CD4-positive, alpha-beta T cell treated with Interferon alpha-2 for 1 hour (primary cell): ENCODE results near the gene GUCA1A.
"Not testable (repeated sequence)": the region's sequence is repeated elsewhere in the genome, so short reads cannot be mapped to it uniquely, and the experiment has no call there.

ENCODE experiments used
- DNase-seq, 2 donors: peaks; one replicate each; pipeline ENCODE4 v3.0.0-alpha.2; 2020 to 2022

GUCA1A gene

GRCh38 chr6:42148058-42148457 is 25.1 kb upstream of the GUCA1A start:
- DNase-seq, result no peak

DNA sequence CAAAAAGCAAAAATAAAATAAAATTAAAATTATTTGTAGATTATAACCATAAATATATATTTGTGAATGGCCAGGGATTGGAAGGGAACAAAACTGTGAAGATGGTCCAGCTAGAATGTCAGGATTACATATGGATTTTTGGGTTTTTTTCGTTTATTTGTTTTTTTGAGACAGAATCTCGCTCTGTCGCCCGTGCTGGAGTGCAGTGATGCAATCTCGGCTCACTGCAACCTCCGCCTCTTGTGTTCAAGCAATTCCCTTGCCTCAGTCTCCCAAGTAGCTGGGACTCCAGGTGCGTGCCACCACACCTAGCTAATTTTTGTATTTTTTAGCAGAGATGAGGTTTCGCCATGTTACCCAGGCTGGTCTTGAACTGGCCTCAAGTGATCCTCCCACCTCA is 22.9 kb upstream of the GUCA1A start:
- DNase-seq, result no peak

DNA sequence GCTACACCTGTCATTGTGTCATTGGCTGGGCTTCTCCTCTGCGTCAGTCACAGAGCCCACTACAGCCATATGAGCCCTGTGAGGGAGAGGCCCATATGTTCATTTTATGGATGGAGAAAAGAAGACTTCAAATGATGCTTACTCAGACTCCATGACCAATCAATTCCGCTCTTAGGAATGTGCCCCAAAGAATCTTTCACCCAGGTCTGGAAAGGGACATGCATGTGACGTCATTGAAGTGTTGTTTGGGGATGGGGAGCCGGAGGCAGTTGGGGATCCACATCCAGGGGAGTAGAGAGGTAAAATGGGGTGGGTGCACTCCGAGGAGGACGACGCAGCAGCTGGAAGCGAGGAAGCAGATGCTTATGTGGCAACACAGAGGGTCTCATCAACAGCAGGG is 21.1 kb upstream of the GUCA1A start:
- DNase-seq, result no peak

DNA sequence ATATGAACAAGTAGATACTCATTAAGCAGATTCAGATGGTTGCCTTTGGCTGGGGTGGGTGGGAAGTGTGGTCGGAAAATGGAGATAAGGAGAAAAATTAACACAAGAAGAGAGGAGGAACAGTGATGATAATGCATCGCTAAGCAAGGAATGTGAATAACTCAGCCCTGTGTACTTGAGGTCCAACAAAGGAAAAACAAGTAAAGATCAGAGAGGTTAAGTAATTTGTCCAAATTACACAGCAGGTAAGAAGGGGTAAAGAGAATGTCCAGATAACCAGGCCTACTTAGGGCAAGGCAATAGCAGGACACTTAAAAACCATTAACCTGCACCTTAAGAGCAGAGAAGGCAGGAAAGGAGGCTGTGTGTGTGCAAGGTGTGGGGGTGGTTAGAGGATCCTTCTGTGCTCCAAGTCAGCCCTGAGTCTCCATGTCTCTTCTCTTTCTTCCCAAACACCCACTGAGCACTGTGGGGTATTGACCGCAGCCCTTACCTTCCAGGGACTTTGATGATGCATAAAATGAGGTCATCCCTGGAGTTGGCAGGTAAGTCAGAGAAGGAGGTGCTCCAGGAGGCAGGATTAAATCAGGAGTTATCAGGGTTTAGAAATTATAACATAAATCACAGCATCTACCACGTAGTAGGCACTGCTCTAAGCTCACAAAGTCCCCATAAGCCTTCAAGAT is 20.5 kb upstream of the GUCA1A start:
- not testable (repeated sequence) for DNase-seq

- DNase-seq, result no peak
Measured at GRCh38 chr6:42153921-42154320, 19.2 kb upstream of the GUCA1A start.

GRCh38 chr6:42154461-42155209 is 18.5 kb upstream of the GUCA1A start:
- DNase-seq, result no peak

GRCh38 chr6:42155293-42155692 is 17.9 kb upstream of the GUCA1A start:
- no peak for DNase-seq

- DNase-seq, result no peak
Measured at GRCh38 chr6:42156638-42157037, 16.5 kb upstream of the GUCA1A start.

DNA sequence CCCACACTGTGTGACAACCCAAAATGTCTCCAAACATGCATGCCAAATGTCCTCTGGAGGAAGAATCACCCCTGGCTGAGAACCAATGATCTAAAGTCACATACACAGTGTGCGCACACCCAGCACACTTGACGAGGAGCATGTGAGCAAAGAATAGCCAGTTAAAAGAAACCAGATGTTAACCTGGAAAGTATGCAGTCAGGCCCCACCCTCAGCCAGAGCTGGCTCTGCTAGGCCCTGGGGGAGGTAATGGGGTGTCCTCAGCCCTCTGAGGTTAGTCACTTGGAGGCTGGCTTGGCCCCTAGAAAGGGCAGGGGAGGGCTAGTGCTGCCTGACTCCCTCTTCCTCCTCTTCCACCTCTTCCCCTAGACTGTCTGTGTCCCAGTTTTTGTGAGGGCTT is 15.2 kb upstream of the GUCA1A start:
- no peak for DNase-seq

DNA sequence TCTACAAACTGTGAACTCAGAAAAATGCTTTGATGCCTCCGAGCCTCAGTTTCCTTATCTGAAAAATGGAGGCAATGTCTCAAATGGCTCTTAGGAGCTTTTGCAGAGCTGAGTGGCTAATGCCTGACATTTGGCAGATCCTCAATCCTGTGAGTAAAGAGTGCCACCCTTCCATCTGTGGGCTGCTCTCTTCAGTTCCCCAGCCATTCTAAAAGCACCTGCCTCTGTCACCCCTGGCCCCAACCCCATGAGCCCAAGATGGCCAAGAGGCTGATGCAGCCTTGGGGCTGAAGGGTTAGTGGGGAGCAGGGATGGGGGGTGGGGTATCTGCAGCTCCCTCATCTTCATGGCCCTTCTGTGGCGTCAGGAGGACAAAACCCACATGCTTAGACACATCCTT is 14.5 kb upstream of the GUCA1A start:
- DNase-seq, result no peak

- no peak for DNase-seq
Measured at GRCh38 chr6:42159431-42160024, 13.6 kb upstream of the GUCA1A start.

DNA sequence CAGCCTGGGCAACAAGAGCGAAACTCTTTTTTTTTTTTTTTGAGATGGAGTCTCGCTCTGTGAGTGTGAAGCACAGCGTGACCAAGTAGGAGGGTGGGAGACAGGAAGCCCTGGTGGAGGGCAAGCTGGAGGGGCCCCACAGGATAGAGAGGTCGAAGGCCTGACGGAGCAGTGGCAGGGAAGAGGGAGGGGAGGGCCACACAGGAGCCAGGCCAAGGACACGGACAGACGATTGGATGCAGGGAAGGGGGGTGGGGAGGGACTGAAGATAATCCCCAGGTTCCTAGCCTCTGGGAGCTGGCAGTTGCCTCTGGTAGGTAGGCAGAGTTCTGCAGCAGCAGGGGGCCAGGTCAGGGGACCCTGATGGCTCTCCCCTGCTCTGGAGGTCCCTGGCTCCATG is 10.8 kb upstream of the GUCA1A start:
- DNase-seq, result no peak

- DNase-seq, result no peak
Measured at GRCh38 chr6:42162812-42163211, 10.4 kb upstream of the GUCA1A start.

DNA sequence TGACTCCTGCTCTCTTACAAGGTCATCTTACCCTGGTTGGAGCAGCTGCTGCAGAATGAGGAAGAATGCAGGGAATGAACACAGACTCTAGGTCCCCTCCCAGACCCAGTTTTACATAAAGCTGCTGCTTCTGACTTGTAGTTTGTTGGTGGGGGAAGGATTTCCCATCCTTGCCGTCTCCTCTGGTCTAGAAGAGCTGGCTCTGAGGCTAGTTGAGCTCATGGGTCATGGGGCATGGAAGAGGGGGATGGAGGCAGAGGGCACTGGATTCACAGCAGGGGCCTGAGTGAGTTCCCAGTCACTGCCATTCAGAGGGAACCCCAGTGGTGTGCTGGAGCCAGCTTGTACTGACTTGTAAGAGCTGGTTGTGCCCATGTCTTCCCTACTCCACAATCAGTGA is 9.2 kb upstream of the GUCA1A start:
- DNase-seq, result no peak

DNA sequence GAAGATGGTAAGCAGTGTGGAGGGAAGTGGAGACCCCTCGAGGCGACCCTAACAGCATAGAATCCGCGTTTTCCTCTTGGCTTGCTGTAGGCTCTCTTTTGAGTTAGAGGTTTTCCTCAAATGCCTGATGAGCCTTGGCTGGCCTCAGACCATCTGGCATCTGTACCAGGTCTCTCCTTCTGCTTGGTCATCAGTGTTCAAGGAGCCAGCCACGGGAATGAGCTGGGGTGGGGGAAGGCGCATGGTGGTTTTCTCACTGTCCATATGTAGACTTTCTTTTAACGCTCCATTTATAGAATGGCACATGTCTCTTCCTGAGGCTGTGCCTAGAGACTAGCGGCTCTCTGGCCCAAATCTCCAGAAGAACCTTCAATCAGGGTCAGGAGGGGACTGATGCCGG is 8.1 kb upstream of the GUCA1A start:
- DNase-seq, result no peak

GRCh38 chr6:42166444-42167141 is 6.6 kb upstream of the GUCA1A start:
- DNase-seq, result peak; percentile 68 to 80

- no peak for DNase-seq
Measured at GRCh38 chr6:42168650-42169049, 4.5 kb upstream of the GUCA1A start.

DNA sequence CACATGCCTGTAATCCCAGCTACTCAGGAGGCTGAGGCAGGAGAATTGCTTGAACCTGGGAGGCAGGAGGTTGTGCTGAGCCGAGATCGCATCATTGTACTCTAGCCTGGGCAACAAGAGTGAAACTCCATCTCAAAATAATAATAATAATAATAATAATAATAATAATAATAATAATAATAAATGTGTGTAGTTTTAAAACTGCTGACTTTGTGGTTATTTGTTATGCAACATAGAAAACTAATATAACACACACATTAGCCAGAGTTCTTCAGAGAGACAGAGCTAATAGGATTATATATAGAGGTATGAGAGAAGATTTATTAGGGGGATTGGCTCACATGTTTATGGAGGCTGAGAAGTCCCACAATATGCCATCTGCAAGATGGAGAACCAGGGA is 3.4 kb upstream of the GUCA1A start:
- DNase-seq, result not testable (repeated sequence)

- no peak for DNase-seq
Measured at GRCh38 chr6:42171813-42172581, 1.2 kb upstream of the GUCA1A start.

- no peak for DNase-seq
Measured at GRCh38 chr6:42175860-42176259, 2.7 kb downstream of the GUCA1A start.

- no peak for DNase-seq
Measured at GRCh38 chr6:42176981-42177380, 3.8 kb downstream of the GUCA1A start.

DNA sequence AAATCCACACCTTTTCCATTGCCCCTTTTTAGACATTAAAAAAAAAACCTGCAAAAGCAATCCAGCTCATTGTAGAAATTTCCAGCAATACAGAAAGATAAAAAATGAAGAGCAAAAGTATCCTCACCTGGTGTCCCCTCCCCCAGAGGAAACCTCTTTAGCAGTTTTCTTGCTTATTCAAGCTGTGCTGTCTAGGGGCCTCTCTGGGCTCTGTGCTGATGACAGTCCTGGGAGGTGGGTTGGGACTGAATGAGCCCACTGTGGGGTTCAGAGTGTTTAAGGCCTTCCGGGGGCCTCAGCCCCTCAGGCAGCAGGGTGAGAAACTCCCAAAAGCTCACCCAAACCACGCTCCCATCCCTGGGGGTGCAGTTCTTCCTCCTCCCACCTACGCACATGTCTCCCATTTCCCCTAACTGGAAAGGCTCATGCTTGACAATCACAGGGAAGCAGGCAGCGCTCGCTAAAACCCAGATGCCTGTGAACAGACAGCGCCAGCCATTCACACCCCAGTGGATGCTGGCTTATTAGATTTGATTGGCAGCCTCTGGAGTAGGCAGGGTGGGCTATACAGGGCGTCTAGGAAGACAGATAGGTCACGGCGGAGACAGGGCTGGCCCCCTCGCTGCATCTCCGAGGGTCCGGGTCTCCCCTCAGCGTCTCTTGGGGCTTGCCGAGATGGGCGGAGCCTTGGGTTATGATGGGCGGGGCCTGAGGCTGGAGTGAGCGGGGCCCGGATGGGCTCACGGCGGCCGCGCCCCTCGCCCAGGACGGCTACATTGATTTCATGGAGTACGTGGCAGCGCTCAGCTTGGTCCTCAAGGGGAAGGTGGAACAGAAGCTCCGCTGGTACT is 4.6 kb downstream of the GUCA1A start:
- DNase-seq, result peak in 1 of 2 donors; percentile 3
